GM21390 (cell line): ENCODE data around the gene CASP2.

ENCODE experiments used
- ATAC-seq: cut with Tn5 transposase; IDR thresholded peaks from one replicate; pipeline ENCODE4 v1.9.1; 2021; ENCODE audit not compliant: unreplicated experiment

Gene CASP2

GRCh38 chr7:143325240-143325639 lies 37.1 kb downstream of the CASP2 start:
- peak; percentile 54 for ATAC-seq

- no peak for ATAC-seq
Measured at GRCh38 chr7:143327903-143328302, 39.8 kb downstream of the CASP2 start.

GRCh38 chr7:143329471-143330170 lies 41.5 kb downstream of the CASP2 start:
- no peak for ATAC-seq

GRCh38 chr7:143331179-143331801 lies 43.1 kb downstream of the CASP2 start:
- ATAC-seq: no peak

- no peak for ATAC-seq
Measured at GRCh38 chr7:143334244-143334643, 46.1 kb downstream of the CASP2 start.

- ATAC-seq: no peak
Measured at GRCh38 chr7:143337216-143337615, 49.1 kb downstream of the CASP2 start.

- no peak for ATAC-seq
Measured at GRCh38 chr7:143341842-143342241, 53.7 kb downstream of the CASP2 start.

- ATAC-seq: no peak
Measured at GRCh38 chr7:143343596-143343995, 55.4 kb downstream of the CASP2 start.

- ATAC-seq: peak; percentile 94
Measured at GRCh38 chr7:143345428-143345900, 57.3 kb downstream of the CASP2 start.

- no peak for ATAC-seq
Measured at GRCh38 chr7:143346018-143346417, 57.9 kb downstream of the CASP2 start.

- ATAC-seq: no peak
Measured at GRCh38 chr7:143347950-143348349, 59.8 kb downstream of the CASP2 start.

GRCh38 chr7:143351060-143351459 lies 62.9 kb downstream of the CASP2 start:
- ATAC-seq: no peak

GRCh38 chr7:143351574-143351973 lies 63.4 kb downstream of the CASP2 start:
- no peak for ATAC-seq

GRCh38 chr7:143352531-143353002 lies 64.4 kb downstream of the CASP2 start:
- ATAC-seq: no peak

GRCh38 chr7:143354376-143354775 lies 66.2 kb downstream of the CASP2 start:
- no peak for ATAC-seq

- no peak for ATAC-seq
Measured at GRCh38 chr7:143354965-143355364, 66.8 kb downstream of the CASP2 start.

GRCh38 chr7:143355450-143356385 lies 67.6 kb downstream of the CASP2 start:
- ATAC-seq: no peak

- ATAC-seq: no peak
Measured at GRCh38 chr7:143356414-143357050, 68.4 kb downstream of the CASP2 start.
